ENCODE data around the gene HNRNPH1. TPM values are rescaled to one million over a fixed set of nuclear protein-coding genes. Genes with fewer than 3 reads are reported as not detected.

The HNRNPH1 gene
- total and polyA plus RNA-seq, 4 donors, result 480 to 772 (median 597) TPM

- peaks cover 3% of the 10 kb centered on the region for H3K4me1 ChIP-seq (ENCODE audit: control insufficient read depth, insufficient read depth, low read length)
- WGBS (ENCODE audit: insufficient coverage), result 91% methylated on average over 17 of the region's 21 CpGs
- H3K4me3 ChIP-seq (ENCODE audit: low read depth, low read length), result no peak overlapping the region
- H3K9me3 ChIP-seq (ENCODE audit: control insufficient read depth, insufficient read depth, low read length), result no peaks in the 10 kb centered on the region
- no peak for DNase-seq (ENCODE audit: low read depth in 4 of 6, low spot score in 6 of 6)
- peaks cover 95% of the 10 kb centered on the region for H3K36me3 ChIP-seq (ENCODE audit: control insufficient read depth, insufficient read depth, low read length)
- no peak overlapping the region for H3K27ac ChIP-seq (ENCODE audit: low read depth, low read length)
- H3K27me3 ChIP-seq (ENCODE audit: control insufficient read depth, insufficient read depth, low read length), result no peaks in the 10 kb centered on the region
Measured at GRCh38 chr5:179606071-179606909, 17.2 kb downstream of the HNRNPH1 start.

DNA sequence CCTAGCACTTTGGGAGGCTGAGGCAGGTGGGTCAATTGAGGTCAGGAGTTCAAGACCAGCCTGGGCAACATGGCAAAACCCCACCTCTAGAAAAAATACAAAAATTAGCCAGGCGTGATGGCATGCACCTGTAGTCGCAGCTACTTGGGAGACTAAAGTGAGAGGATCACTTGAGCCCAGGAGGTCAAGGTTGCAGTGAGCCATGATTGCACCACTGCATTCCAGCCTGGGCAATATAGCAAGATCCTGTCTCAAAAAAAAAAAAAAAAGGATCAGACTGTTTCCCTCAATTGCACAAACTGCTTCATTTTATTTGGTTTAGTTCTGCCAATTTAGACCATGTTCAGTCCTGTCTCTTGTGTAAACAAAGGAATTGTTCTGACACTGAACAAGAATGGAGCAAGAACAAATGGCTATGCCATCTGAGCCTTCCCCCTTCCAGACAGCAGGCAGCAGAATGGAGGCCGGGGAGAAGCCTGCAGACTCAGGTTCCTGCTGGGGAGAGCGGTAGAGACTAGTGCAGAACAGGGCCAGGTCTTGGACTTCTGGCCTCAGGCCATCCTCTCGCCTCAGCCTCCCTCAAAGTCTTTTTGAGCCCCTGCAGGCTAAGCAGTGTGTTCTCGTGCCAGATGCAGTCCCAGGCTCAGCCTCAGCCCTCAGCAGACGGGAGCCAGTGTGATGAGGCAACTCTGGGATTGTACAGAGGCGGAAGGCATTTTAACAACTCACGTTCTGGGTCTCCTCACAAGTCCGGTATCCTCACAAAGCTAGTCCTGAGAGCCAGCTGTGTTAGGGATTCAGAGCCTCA lies 18.2 kb downstream of the HNRNPH1 start:
- DNase-seq (ENCODE audit: low read depth in 4 of 6, low spot score in 6 of 6), result no peak
- no peaks in the 10 kb centered on the region for H3K9me3 ChIP-seq (ENCODE audit: control insufficient read depth, insufficient read depth, low read length)
- no peak overlapping the region for H3K27ac ChIP-seq (ENCODE audit: low read depth, low read length)
- H3K27me3 ChIP-seq (ENCODE audit: control insufficient read depth, insufficient read depth, low read length), result no peaks in the 10 kb centered on the region
- 82% methylated on average over 8 of the region's 10 CpGs for WGBS (ENCODE audit: insufficient coverage)
- peaks cover 3% of the 10 kb centered on the region for H3K4me1 ChIP-seq (ENCODE audit: control insufficient read depth, insufficient read depth, low read length)
- H3K4me3 ChIP-seq (ENCODE audit: low read depth, low read length), result no peak overlapping the region
- peaks cover 95% of the 10 kb centered on the region for H3K36me3 ChIP-seq (ENCODE audit: control insufficient read depth, insufficient read depth, low read length)

DNA sequence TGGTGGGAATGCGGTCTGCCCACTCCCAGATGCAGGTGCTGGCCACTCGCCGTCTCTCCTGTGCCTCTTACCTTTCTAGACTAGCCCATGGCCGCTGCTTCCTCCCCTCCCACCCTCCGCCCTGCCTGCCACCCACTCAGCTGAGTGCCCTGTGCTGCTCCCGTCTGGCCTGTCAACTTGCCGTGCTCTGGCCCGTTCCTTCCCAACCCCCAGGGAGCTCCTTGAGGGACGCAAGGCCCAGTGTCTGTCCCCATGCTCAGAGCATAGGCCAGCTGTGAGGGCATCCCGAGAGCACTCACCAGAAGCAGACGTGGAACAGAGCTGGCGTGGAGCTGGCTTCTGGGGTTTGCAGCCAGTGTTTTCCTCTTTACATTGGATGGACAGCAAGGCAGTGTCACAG lies 20.2 kb downstream of the HNRNPH1 start:
- Histone ChIP-seq H3K36me3 (ENCODE audit: control insufficient read depth, insufficient read depth, low read length) (peaks cover 95% of the 10 kb centered on the region), H3K4me3 (ENCODE audit: low read depth, low read length) (no peak overlapping the region), H3K9me3 (ENCODE audit: control insufficient read depth, insufficient read depth, low read length) (no peaks in the 10 kb centered on the region), H3K4me1 (ENCODE audit: control insufficient read depth, insufficient read depth, low read length) (peaks cover 3% of the 10 kb centered on the region), H3K27me3 (ENCODE audit: control insufficient read depth, insufficient read depth, low read length) (no peaks in the 10 kb centered on the region), H3K27ac (ENCODE audit: low read depth, low read length) (no peak overlapping the region)
- 97% methylated on average over 11 of the region's 12 CpGs for WGBS (ENCODE audit: insufficient coverage)
- DNase-seq (ENCODE audit: low read depth in 4 of 6, low spot score in 6 of 6), result no peak

GRCh38 chr5:179601871-179602625 lies 21.4 kb downstream of the HNRNPH1 start:
- Histone ChIP-seq H3K9me3 (ENCODE audit: control insufficient read depth, insufficient read depth, low read length) (no peaks in the 10 kb centered on the region), H3K36me3 (ENCODE audit: control insufficient read depth, insufficient read depth, low read length) (peaks cover 96% of the 10 kb centered on the region), H3K27me3 (ENCODE audit: control insufficient read depth, insufficient read depth, low read length) (no peaks in the 10 kb centered on the region), H3K27ac (ENCODE audit: low read depth, low read length) (no peak overlapping the region), H3K4me3 (ENCODE audit: low read depth, low read length) (no peak overlapping the region), H3K4me1 (ENCODE audit: control insufficient read depth, insufficient read depth, low read length) (peaks cover 3% of the 10 kb centered on the region)
- no peak for DNase-seq (ENCODE audit: low read depth in 4 of 6, low spot score in 6 of 6)
- 91% methylated on average over 14 of the region's 18 CpGs for WGBS (ENCODE audit: insufficient coverage)

DNA sequence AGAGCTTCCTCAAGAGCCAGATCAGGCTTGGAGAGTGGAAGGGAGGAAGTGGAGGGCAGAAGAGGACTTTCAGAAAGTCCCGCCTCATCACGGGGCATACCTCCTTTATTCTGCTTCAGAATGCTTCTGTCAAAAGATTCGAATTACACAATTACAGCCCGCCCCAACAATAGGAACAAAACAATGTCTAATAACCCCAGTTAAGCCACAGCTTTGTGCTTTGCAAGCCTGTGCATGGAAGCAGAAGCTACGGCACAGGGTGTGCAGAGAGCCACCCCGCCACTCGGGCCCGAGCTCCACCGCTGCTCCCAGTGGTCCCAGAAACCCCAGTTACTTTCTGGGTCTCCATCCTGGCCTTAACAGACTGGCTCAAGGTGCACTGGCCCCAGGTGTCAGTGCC lies 23.5 kb downstream of the HNRNPH1 start:
- H3K4me1 ChIP-seq (ENCODE audit: control insufficient read depth, insufficient read depth, low read length), result no peaks in the 10 kb centered on the region
- no peak for DNase-seq (ENCODE audit: low read depth in 4 of 6, low spot score in 6 of 6)
- H3K27ac ChIP-seq (ENCODE audit: low read depth, low read length), result no peak overlapping the region
- no peak overlapping the region for H3K4me3 ChIP-seq (ENCODE audit: low read depth, low read length)
- no peaks in the 10 kb centered on the region for H3K27me3 ChIP-seq (ENCODE audit: control insufficient read depth, insufficient read depth, low read length)
- peaks cover 92% of the 10 kb centered on the region for H3K36me3 ChIP-seq (ENCODE audit: control insufficient read depth, insufficient read depth, low read length)
- 65% methylated on average over 5 of the region's 9 CpGs for WGBS (ENCODE audit: insufficient coverage)
- H3K9me3 ChIP-seq (ENCODE audit: control insufficient read depth, insufficient read depth, low read length), result no peaks in the 10 kb centered on the region

GRCh38 chr5:179599566-179599965 lies 23.9 kb downstream of the HNRNPH1 start:
- H3K36me3 ChIP-seq (ENCODE audit: control insufficient read depth, insufficient read depth, low read length), result peaks cover 92% of the 10 kb centered on the region
- no peak for DNase-seq (ENCODE audit: low read depth in 4 of 6, low spot score in 6 of 6)
- H3K9me3 ChIP-seq (ENCODE audit: control insufficient read depth, insufficient read depth, low read length), result no peaks in the 10 kb centered on the region
- no peaks in the 10 kb centered on the region for H3K27me3 ChIP-seq (ENCODE audit: control insufficient read depth, insufficient read depth, low read length)
- no peak overlapping the region for H3K4me3 ChIP-seq (ENCODE audit: low read depth, low read length)
- H3K4me1 ChIP-seq (ENCODE audit: control insufficient read depth, insufficient read depth, low read length), result no peaks in the 10 kb centered on the region
- H3K27ac ChIP-seq (ENCODE audit: low read depth, low read length), result no peak overlapping the region
- 93% methylated on average over 16 of the region's 16 CpGs for WGBS (ENCODE audit: insufficient coverage)

- Histone ChIP-seq H3K36me3 (ENCODE audit: control insufficient read depth, insufficient read depth, low read length) (peaks cover 92% of the 10 kb centered on the region), H3K27ac (ENCODE audit: low read depth, low read length) (no peak overlapping the region), H3K4me1 (ENCODE audit: control insufficient read depth, insufficient read depth, low read length) (no peaks in the 10 kb centered on the region), H3K27me3 (ENCODE audit: control insufficient read depth, insufficient read depth, low read length) (no peaks in the 10 kb centered on the region), H3K4me3 (ENCODE audit: low read depth, low read length) (no peak overlapping the region), H3K9me3 (ENCODE audit: control insufficient read depth, insufficient read depth, low read length) (no peaks in the 10 kb centered on the region)
- 86% methylated on average over 6 of the region's 9 CpGs for WGBS (ENCODE audit: insufficient coverage)
- DNase-seq (ENCODE audit: low read depth in 4 of 6, low spot score in 6 of 6), result no peak
Measured at GRCh38 chr5:179599100-179599499, 24.4 kb downstream of the HNRNPH1 start.

DNA sequence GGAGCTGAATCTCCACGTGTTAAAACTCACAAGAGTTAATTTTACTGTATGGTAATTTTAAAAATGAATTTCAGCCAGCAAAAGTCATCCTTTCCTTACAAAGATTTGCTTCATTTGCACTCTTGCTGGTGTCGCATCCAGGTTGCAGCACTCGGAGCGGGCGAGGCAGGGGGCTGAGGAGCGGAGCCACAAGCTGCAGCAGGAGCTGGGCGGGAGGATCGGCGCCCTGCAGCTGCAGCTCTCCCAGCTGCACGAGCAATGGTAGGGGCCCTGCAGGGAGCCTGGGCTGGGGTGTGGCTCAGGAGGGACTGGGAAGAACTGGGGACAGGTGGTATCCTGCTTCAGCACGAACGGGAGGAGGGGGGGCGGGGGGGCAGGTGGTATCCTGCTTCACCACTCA lies 27.1 kb downstream of the HNRNPH1 start:
- Histone ChIP-seq H3K4me1 (ENCODE audit: control insufficient read depth, insufficient read depth, low read length) (no peaks in the 10 kb centered on the region), H3K27ac (ENCODE audit: low read depth, low read length) (no peak overlapping the region), H3K36me3 (ENCODE audit: control insufficient read depth, insufficient read depth, low read length) (peaks cover 88% of the 10 kb centered on the region), H3K27me3 (ENCODE audit: control insufficient read depth, insufficient read depth, low read length) (no peaks in the 10 kb centered on the region), H3K4me3 (ENCODE audit: low read depth, low read length) (no peak overlapping the region), H3K9me3 (ENCODE audit: control insufficient read depth, insufficient read depth, low read length) (no peaks in the 10 kb centered on the region)
- WGBS (ENCODE audit: insufficient coverage), result 91% methylated on average over 9 of the region's 13 CpGs
- no peak for DNase-seq (ENCODE audit: low read depth in 4 of 6, low spot score in 6 of 6)

DNA sequence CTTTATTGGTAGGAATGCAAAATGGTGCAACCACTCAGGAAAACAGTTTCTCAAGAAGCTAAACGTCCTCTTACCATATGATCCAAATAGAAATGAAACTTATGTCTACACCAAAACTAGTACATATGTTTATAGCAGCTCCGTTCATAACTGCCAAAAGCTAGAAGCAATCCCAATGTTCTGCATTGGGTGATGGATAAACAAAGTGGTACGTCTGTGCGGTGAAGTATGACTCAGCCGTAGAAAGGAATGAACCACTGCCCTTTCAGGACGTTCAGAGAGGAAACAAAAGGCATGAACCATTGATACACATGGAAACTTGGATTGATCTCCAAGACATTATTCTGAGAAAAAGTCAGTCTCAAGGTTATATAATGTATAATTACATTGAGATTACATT lies 27.6 kb downstream of the HNRNPH1 start:
- no peak overlapping the region for H3K4me3 ChIP-seq (ENCODE audit: low read depth, low read length)
- WGBS (ENCODE audit: insufficient coverage), result 86% methylated on average over 4 of the region's 6 CpGs
- peaks cover 89% of the 10 kb centered on the region for H3K36me3 ChIP-seq (ENCODE audit: control insufficient read depth, insufficient read depth, low read length)
- H3K27me3 ChIP-seq (ENCODE audit: control insufficient read depth, insufficient read depth, low read length), result no peaks in the 10 kb centered on the region
- no peak overlapping the region for H3K27ac ChIP-seq (ENCODE audit: low read depth, low read length)
- H3K9me3 ChIP-seq (ENCODE audit: control insufficient read depth, insufficient read depth, low read length), result no peaks in the 10 kb centered on the region
- DNase-seq (ENCODE audit: low read depth in 4 of 6, low spot score in 6 of 6), result no peak
- no peaks in the 10 kb centered on the region for H3K4me1 ChIP-seq (ENCODE audit: control insufficient read depth, insufficient read depth, low read length)
